Epithelial cell of esophagus (primary cell): Measurements from ENCODE around the gene SKIDA1.
A peak's percentile ranks its signal among the peaks of the same experiment; 100 is the strongest.

ENCODE experiments used
- DNase-seq: peaks from one replicate; pipeline ENCODE4 v3.0.0; 2010; ENCODE audit warnings: low read depth
- H3K4me3 ChIP-seq: 2 replicates; pipeline ENCODE4 v1.5.1; 2011; ENCODE audit warnings: mild to moderate bottlenecking, low read length, control low read depth
- CTCF ChIP-seq: IDR thresholded peaks from 2 replicates; pipeline ENCODE4 v1.5.1; 2011; ENCODE audit warnings: low read depth, mild to moderate bottlenecking, low read length, control low read depth, inconsistent platforms; ENCODE audit not compliant: insufficient read depth; ENCODE audit errors: missing control alignments

Gene SKIDA1

DNA sequence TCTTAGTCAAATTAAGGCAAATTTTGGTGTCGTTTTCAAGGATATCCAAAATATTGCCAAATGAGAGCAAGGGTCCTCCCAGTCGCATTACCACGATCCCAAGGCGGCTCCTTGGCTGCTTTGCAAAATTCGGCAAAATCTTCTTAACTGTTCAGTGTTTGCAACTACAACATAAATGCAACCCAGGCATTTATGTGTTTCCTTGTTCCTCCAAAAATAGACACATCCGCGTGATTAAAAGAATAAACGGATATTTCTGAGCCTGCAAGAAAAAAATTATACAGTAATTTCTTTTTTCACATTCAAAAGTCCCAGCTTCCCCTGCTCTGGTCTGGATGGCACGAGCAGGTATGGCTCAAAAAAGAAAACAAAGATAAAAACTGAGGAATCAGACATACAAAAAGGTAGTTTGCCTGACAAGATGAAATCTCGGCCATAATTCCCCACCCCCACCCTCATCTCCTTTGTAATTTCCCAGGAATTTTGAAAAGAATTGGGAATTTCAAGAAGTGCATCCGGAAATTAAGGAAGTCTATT is 6.0 kb downstream of the SKIDA1 start:
- TF ChIP-seq CTCF: no peak
- peak overlapping the region; percentile 44 for H3K4me3 ChIP-seq
- no peak for DNase-seq

- peak; percentile 14 for DNase-seq
- TF ChIP-seq CTCF: no peak
- peak overlapping the region; percentile 44 for H3K4me3 ChIP-seq
These were observed 6.7 kb downstream of the SKIDA1 start for GRCh38 chr10:21518641-21519396.

GRCh38 chr10:21518149-21518640 is 7.3 kb downstream of the SKIDA1 start:
- peak overlapping the region; percentile 44 for H3K4me3 ChIP-seq
- peak; percentile 35 for DNase-seq
- no peak for TF ChIP-seq CTCF

DNA sequence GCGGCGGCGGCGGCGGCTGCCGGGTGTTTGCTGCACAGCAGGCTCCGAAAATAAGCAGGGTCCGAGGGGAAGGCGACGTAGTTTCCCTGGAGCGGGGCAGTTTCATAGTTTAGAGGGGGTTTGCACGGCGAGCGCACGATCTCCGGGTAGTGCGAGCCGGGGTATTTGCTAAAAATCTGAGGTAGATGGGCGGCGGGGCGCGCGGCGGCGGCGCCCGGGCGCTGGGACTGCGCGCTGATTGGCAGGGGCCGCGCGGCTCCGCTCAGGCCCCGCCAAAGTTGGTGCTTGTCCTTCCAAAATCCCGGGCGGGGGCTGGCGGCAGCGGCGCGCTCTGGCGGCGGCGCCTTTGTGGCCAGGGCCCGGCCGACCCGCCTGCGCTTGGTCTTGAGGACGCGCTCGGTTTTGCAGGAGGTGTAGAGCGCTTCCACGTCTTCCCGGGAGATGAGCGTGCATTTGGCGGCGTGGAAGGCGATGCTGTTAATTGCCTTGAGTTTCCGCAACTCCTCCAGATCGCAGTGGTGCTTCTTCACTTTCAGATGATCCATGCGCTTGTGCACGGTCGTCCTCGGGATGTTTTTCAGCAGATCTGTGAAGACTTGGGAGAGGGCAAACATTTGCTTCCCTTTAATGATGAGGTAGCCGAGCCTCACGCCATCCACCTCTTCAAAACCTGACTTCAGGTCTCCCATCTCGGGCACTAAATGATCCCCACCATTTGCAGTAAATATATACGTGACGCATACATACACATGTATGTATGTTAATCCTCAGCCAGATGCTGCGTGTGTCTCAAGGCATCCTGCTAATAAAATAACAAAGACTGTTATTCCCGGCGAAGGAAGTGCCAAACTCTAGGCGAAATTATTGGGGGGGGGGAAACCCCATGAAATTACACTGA is 8.1 kb downstream of the SKIDA1 start:
- no peak for TF ChIP-seq CTCF
- DNase-seq: peak; percentile 44
- peak overlapping the region; percentile 49 for H3K4me3 ChIP-seq

DNA sequence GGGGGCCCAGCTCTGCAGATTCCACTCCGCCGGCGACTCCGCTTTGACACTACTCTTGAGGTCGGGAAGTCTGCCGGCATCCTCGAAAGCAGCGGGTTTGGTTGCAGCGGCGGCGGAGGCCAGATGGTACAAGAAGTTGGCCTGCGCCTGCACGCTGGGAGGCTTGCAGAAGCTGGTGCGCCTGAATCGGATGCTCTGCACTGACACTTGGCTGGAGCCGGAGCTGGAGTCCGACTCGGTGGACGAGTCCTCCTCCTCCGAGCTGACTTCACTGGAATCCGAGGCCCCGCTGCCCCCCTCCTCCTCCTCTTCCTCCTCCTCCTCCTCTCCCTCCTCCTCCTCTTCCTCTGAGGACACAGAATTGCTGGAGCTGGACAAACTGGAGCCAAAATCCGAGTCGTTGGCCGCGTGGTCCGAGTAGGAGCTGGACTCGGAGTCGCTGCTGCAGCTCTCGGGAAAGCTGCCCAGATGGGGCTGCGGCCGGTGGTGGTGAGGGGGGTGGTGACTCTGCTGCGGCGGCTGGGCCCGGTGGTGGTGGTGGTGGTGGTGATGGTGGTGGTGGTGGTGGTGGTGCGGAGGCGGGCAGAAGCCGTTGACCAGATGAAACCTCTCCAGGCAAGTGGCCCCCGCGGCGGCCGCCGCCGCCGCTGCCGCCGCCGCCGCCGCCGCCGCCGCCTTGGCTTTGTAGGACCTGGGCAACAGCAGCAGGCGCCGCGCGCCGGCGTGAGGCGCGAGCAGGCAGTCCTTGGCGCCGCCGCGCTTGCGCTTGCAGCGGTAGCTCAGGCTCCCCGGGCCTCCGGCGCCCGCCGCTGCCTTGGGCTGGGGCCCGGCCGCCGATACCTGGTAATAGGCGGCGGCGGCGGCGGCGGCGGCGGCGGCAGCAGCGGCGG is 9.0 kb downstream of the SKIDA1 start:
- DNase-seq: peak; percentile 80
- TF ChIP-seq CTCF: no peak
- peak overlapping the region; percentile 51 for H3K4me3 ChIP-seq
